Activated CD8-positive, alpha-beta T cell treated with anti-CD3 and anti-CD28 coated beads for 36 hours (primary cell): ENCODE data around the gene LCE4A. TPM values are rescaled to one million over a fixed set of nuclear protein-coding genes. Genes with fewer than 3 reads are reported as not detected.

Experiments used
- ATAC-seq: fragments of 200-7000 bp; cut with Tn5 transposase; one replicate; pipeline ENCODE4 v1.10.0; 2021; ENCODE audit warnings: mild to moderate bottlenecking, moderate library complexity
- CTCF ChIA-PET: fragments of 350-600 bp; sonication (Branson Sonifier 250); formaldehyde crosslinking; loops from one replicate; lab custom pipeline; 2021; ENCODE audit warnings: antibody characterized with exemption; lab: Charles Lee
- POLR2A ChIA-PET: fragments of 350-600 bp; sonication (Branson Sonifier 250); formaldehyde crosslinking; loops from one replicate; lab custom pipeline; 2021; ENCODE audit warnings: antibody characterized with exemption; lab: Charles Lee
- DNase-seq: peaks from one replicate; pipeline ENCODE4 v3.0.0-alpha.2; 2020
- H3K27ac Mint-ChIP-seq: one replicate; pipeline ENCODE4 v1.8.0; 2021; ENCODE audit warnings: mild to moderate bottlenecking, mixed read lengths
- H3K27me3 Mint-ChIP-seq: one replicate; pipeline ENCODE4 v1.8.0; 2021; ENCODE audit warnings: mixed read lengths
- H3K36me3 Mint-ChIP-seq: one replicate; pipeline ENCODE4 v1.8.0; 2021; ENCODE audit warnings: low read depth, mixed read lengths
- H3K4me1 Mint-ChIP-seq: one replicate; pipeline ENCODE4 v1.8.0; 2021; ENCODE audit warnings: low read depth, mixed read lengths
- H3K4me3 Mint-ChIP-seq: one replicate; pipeline ENCODE4 v1.8.0; 2021; ENCODE audit warnings: mild to moderate bottlenecking, moderate library complexity, mixed read lengths
- H3K9me3 Mint-ChIP-seq: one replicate; pipeline ENCODE4 v1.8.0; 2021; ENCODE audit warnings: mixed read lengths
- intact Hi-C: fragments of 100-400 bp; cut with micrococcal nuclease; formaldehyde crosslinking; loops from one replicate; pipeline ENCODE4 v1.10.0; 2022
- total RNA-seq, 2 experiments: library from RNA; stranded (reverse); gene quantifications; one replicate each; pipeline ENCODE4 v1.2.3, GENCODE V29; 2021
- TF ChIP-seq, protein P1 (sequence below): fragments of 200-600 bp; IDR thresholded peaks from one replicate; pipeline ENCODE4 v1.8.0; 2022; ENCODE audit warnings: antibody characterized with exemption, mild to moderate bottlenecking

The LCE4A gene
- total RNA-seq, 2 experiments from 2014 or later = not detected

DNA sequence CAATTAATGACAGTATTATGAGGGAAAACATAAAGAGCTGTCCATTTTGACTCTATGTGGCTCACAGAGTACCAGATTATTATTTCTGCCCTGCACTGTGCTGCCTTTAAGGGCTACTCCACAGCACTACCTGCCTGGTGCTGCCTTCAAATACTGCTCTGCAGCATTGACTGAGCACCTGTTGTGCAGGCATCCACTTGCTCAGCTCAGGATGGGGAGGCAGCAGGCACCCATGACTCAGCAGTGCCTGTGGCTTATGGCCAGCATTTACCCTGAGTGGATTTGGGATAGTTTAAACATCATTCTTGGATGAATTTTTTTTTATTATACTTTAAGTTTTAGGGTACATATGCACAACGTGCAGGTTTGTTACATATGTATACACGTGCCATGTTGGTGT lies 48.9 kb downstream of the LCE4A start:
- ChIA-PET CTCF (no interaction called here), POLR2A (no interaction called here)
- Mint-ChIP-seq H3K4me3 (no peak overlapping the region), H3K9me3 (no peaks in the 10 kb centered on the region), H3K36me3 (no peaks in the 10 kb centered on the region), H3K4me1 (peaks cover 2% of the 10 kb centered on the region), H3K27me3 (peaks cover 24% of the 10 kb centered on the region), H3K27ac (no peak overlapping the region)
- TF ChIP-seq, protein P1, sequence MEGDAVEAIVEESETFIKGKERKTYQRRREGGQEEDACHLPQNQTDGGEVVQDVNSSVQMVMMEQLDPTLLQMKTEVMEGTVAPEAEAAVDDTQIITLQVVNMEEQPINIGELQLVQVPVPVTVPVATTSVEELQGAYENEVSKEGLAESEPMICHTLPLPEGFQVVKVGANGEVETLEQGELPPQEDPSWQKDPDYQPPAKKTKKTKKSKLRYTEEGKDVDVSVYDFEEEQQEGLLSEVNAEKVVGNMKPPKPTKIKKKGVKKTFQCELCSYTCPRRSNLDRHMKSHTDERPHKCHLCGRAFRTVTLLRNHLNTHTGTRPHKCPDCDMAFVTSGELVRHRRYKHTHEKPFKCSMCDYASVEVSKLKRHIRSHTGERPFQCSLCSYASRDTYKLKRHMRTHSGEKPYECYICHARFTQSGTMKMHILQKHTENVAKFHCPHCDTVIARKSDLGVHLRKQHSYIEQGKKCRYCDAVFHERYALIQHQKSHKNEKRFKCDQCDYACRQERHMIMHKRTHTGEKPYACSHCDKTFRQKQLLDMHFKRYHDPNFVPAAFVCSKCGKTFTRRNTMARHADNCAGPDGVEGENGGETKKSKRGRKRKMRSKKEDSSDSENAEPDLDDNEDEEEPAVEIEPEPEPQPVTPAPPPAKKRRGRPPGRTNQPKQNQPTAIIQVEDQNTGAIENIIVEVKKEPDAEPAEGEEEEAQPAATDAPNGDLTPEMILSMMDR = no peak
- ATAC-seq (no peak), DNase-seq (no peak)
- intact Hi-C loops = no loop called here

DNA sequence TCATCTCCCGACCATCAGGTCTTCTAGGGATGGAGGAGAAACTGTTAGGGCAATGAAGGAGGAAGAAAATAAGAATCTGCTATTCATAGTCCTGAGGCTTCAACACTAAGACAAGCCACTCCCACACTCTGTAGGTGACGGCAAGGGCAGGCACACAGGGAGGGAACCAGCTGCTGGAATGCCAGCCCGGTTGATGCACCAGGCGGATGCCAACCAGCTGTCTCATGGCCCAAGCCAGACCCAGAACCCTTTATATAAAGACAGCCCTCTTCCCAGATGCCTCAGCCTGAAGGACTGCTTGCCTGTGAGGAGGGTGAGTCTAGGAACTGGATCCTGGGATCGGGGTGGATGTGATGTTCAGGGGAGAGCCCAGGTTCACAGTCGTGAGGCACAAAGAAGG lies 49.8 kb downstream of the LCE4A start, which contains the start of gene KPRP:
Gene KPRP, plus strand, starts transcription at position 279 of the 400 bp plus-strand sequence. CDS start 1,564 bp downstream, outside the sequence.
- no peaks in the 10 kb centered on the region for H3K9me3 Mint-ChIP-seq
- CTCF ChIA-PET = no interaction called here
- ATAC-seq = no peak
- POLR2A ChIA-PET = no interaction called here
- intact Hi-C loops = no loop called here
- peaks cover 24% of the 10 kb centered on the region for H3K27me3 Mint-ChIP-seq
- TF ChIP-seq, protein P1 = no peak
- DNase-seq = no peak
- H3K36me3 Mint-ChIP-seq = no peaks in the 10 kb centered on the region
- H3K4me3 Mint-ChIP-seq = no peak within 1 kb of the TSS
- H3K4me1 Mint-ChIP-seq = no peaks in the 10 kb centered on the region
- no peak within 1 kb of the TSS for H3K27ac Mint-ChIP-seq

- Mint-ChIP-seq H3K36me3 (no peaks in the 10 kb centered on the region), H3K27me3 (peaks cover 24% of the 10 kb centered on the region), H3K27ac (no peak overlapping the region), H3K4me1 (no peaks in the 10 kb centered on the region), H3K9me3 (no peaks in the 10 kb centered on the region), H3K4me3 (no peak overlapping the region)
- CTCF ChIA-PET = no interaction called here
- TF ChIP-seq, protein P1 = no peak
- intact Hi-C loops = no loop called here
- ATAC-seq = no peak
- POLR2A ChIA-PET = no interaction called here
- no peak for DNase-seq
These were observed 50.7 kb downstream of the LCE4A start for GRCh38 chr1:152758636-152759035.

Other genes with a start within 250 kb of the LCE4A start
- not detected for gene LCE5A, start 197.4 kb upstream of the LCE4A start, total RNA-seq
- gene CRCT1, start 193.7 kb upstream of the LCE4A start, total RNA-seq = not detected
- gene LCE3E, start 141.4 kb upstream of the LCE4A start, total RNA-seq = not detected
- not detected for gene LCE3D, start 127.6 kb upstream of the LCE4A start, total RNA-seq
- gene LCE3C, start 107.9 kb upstream of the LCE4A start, total RNA-seq = not detected
- gene LCE3B, start 94.3 kb upstream of the LCE4A start, total RNA-seq = not detected
- gene LCE3A, start 85.1 kb upstream of the LCE4A start, total RNA-seq = not detected
- not detected for gene LCE2D, start 44.8 kb upstream of the LCE4A start, total RNA-seq
- not detected for gene LCE2C, start 32.9 kb upstream of the LCE4A start, total RNA-seq
- not detected for gene LCE2B, start 22.0 kb upstream of the LCE4A start, total RNA-seq
- gene LCE2A, start 9.8 kb upstream of the LCE4A start, total RNA-seq = not detected
- not detected for gene KPRP, start 49.9 kb downstream of the LCE4A start, total RNA-seq
- not detected for gene LCE1F, start 67.0 kb downstream of the LCE4A start, total RNA-seq
- gene LCE1E, start 78.1 kb downstream of the LCE4A start, total RNA-seq = not detected
- gene LCE1D, start 88.6 kb downstream of the LCE4A start, total RNA-seq = not detected
- not detected for gene LCE1C, start 98.5 kb downstream of the LCE4A start, total RNA-seq
- gene LCE1B, start 103.8 kb downstream of the LCE4A start, total RNA-seq = not detected
- gene LCE1A, start 119.3 kb downstream of the LCE4A start, total RNA-seq = not detected
- gene LCE6A, start 134.7 kb downstream of the LCE4A start, total RNA-seq = not detected
- gene LCE7A, start 151.8 kb downstream of the LCE4A start, total RNA-seq = not detected
- gene SMCP, start 170.2 kb downstream of the LCE4A start, total RNA-seq = not detected
- not detected for gene IVL, start 200.4 kb downstream of the LCE4A start, total RNA-seq
- not detected for gene SPRR5, start 239.0 kb downstream of the LCE4A start, total RNA-seq